Testis (tissue), 2 donors: ENCODE measurements around the gene ADRM1.

Experiments
- POLR2A ChIP-seq: fragments of 450-650 bp; IDR thresholded peaks from one replicate; pipeline ENCODE4 v1.6.1; 2017; ENCODE audit warnings: antibody characterized with exemption, mild to moderate bottlenecking, moderate library complexity
- TF ChIP-seq, protein P1 (sequence below), 3 experiments: fragments of 450-650 bp in 2 of 3; fragments of 200-600 bp in 1 of 3; sonication (generic) in 1 of 3; IDR thresholded peaks; one replicate each; pipeline ENCODE4 v1.5.1; 2016 to 2019; ENCODE audit warnings: antibody characterized with exemption in 3 of 3, mild to moderate bottlenecking in 2 of 3, moderate library complexity in 1 of 3

DNA sequence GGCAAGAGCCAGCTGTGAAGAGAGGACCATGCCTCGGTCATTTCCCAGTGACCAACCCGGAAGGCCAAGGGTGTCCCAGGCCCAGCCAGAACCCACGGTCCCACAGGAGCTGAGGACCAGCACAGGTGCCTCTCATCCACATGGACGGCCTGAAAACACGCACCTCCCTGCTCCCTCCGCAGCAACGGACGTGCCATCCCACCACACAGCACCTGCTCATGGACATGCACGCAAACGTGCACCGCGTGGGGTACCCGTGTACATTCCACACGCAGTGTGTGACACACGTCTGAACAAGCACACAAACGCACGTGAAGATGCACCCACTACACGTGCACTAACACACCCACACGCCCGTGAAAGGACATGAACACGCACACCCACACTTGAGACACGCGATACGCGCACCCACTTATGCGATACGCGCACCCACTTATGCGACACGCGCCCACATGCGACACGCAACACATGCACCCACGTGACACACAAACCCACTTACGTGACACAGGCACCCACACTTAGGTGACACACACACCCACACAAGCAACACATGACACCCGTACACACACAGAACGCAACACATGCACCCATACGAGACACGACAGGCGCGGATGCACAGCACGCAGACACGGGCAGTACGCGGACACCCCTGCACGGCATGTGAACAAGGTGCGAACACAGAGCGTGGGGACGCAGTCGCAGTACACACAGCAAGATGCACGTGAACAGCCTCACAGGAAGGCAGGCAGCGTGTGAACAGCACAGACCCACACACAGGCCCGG lies 34.2 kb downstream of the ADRM1 start:
- TF ChIP-seq, protein P1, sequence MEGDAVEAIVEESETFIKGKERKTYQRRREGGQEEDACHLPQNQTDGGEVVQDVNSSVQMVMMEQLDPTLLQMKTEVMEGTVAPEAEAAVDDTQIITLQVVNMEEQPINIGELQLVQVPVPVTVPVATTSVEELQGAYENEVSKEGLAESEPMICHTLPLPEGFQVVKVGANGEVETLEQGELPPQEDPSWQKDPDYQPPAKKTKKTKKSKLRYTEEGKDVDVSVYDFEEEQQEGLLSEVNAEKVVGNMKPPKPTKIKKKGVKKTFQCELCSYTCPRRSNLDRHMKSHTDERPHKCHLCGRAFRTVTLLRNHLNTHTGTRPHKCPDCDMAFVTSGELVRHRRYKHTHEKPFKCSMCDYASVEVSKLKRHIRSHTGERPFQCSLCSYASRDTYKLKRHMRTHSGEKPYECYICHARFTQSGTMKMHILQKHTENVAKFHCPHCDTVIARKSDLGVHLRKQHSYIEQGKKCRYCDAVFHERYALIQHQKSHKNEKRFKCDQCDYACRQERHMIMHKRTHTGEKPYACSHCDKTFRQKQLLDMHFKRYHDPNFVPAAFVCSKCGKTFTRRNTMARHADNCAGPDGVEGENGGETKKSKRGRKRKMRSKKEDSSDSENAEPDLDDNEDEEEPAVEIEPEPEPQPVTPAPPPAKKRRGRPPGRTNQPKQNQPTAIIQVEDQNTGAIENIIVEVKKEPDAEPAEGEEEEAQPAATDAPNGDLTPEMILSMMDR (IDR thresholded peaks at IDR 0.05): no peak
- TF ChIP-seq POLR2A: no peak
